AG09309 (cell line): ENCODE results near the gene KNDC1.
"Not testable (repeated sequence)": the region's sequence is repeated elsewhere in the genome, so short reads cannot be mapped to it uniquely, and the experiment has no call there.

Experiments used
- DNase-seq: peaks from one replicate; pipeline ENCODE4 v3.0.0-alpha.2; 2010; ENCODE audit warnings: low read depth
- H3K4me3 ChIP-seq: 2 replicates; pipeline ENCODE4 v1.5.1; 2011; ENCODE audit warnings: mild to moderate bottlenecking, low read depth, low read length, moderate library complexity; ENCODE audit not compliant: control insufficient read depth
- CTCF ChIP-seq: IDR thresholded peaks from 2 replicates; pipeline ENCODE4 v1.5.1; 2011; ENCODE audit warnings: mild to moderate bottlenecking, low read depth, low read length, inconsistent platforms; ENCODE audit not compliant: insufficient read depth, control insufficient read depth; ENCODE audit errors: missing control alignments

Gene KNDC1

DNA sequence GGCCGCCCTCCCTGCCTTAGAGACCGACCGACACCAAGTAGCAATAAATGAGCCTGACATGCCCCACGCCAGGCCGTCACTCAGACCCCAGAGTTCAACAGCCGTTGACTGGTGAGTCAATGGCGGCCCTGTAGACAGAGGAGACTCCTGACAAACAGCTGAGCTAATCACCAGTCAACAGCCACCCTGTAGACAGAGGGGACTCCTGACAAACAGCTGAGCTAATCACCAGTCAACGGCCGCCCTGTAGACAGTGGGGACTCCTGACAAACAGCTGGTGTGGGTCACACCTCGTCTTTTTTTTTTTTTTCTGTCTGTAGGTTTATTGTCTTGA, 16.9 kb upstream of the KNDC1 start:
- TF ChIP-seq CTCF, result no peak
- no peak for DNase-seq
- H3K4me3 ChIP-seq, result no peak overlapping the region

GRCh38 chr10:133143546-133143945, 16.5 kb upstream of the KNDC1 start:
- no peak overlapping the region for H3K4me3 ChIP-seq
- no peak for TF ChIP-seq CTCF
- no peak for DNase-seq

- no peak for DNase-seq
- no peak overlapping the region for H3K4me3 ChIP-seq
- TF ChIP-seq CTCF, result no peak
These were observed 15.2 kb upstream of the KNDC1 start for GRCh38 chr10:133144771-133145170.

DNA sequence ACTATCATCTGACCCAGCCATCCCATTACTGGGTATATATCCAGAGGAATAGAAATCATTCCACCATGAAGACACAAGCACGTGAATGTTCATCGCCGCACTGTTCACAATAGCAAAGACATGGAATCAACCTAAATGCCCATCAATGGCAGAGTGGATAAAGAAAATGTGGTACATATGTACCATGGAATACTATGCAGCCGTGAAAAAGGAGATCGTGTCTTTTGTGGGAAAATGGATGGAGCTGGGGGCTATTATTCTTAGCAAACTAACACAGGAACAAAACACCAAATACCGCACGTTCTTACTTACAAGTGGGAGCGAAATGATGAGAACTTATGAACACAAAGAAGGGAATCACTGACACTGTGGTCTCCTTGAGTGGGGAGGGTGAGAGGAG, 9.8 kb upstream of the KNDC1 start:
- no peak overlapping the region for H3K4me3 ChIP-seq
- no peak for TF ChIP-seq CTCF
- DNase-seq, result no peak

DNA sequence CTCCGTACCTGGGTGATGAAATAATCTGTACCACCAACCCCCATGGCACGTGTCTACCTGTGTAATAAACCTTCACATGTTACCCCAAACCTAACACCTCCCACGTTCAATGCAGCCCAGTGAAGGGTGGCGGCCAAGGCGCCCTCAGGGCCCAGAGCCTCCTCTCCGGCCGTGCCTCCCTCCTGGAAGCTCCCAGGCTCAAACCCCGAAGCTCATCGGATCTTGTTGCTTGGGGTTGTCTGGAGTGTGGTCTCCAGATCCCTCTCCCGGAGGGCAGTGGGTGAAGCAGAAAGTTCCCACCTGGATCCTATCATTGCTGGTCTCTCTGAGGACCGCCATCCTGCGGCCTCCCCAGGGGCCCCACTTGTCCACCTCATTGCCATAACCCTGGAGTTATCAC, 9.4 kb upstream of the KNDC1 start:
- H3K4me3 ChIP-seq, result no peak overlapping the region
- no peak for TF ChIP-seq CTCF
- no peak for DNase-seq

GRCh38 chr10:133151071-133151470, 8.9 kb upstream of the KNDC1 start:
- not testable (repeated sequence) for DNase-seq, H3K4me3 ChIP-seq

DNA sequence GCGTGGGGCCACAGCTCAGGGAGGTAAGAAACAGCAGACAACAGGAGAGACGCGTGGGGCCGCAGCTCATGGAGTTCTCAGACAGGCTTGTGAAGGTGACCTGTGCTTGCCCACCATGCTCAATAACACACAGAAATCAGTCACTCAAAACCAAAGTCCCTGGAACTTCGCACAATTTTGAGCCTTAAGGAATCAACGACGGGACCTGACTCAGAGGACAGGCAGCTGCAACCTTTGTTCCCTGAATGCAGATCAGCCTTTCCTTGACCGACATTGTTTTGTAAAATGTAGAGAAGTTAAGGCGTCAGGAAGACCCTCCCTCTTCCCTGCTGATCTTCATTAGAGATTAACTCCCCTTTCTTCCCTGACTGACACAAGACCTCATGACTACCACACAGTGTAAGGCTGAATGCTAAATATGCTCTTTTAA, 8.5 kb upstream of the KNDC1 start:
- no peak overlapping the region for H3K4me3 ChIP-seq
- no peak for TF ChIP-seq CTCF
- DNase-seq, result no peak
